Adrenal gland (tissue), 12 donors: Measurements from ENCODE around the gene C20orf141. TPM values are rescaled to one million over a fixed set of nuclear protein-coding genes. Genes with fewer than 3 reads are reported as not detected.

Experiments
- DNase-seq, 7 donors: peaks; one replicate each; pipeline ENCODE4 v3.0.0-alpha.2; 2019 to 2020
- H3K27ac ChIP-seq, 5 donors: fragments of 200-600 bp; sonication (generic) in 4 of 5; 1 replicate in 3 of 5; 2 replicates in 2 of 5; pipeline versions ENCODE4 v1.5.1 to v1.8.0; 2016 to 2020; ENCODE audit warnings: mild to moderate bottlenecking in 1 of 5
- H3K27me3 ChIP-seq: fragments of 200-600 bp; 2 replicates; pipeline ENCODE4 v1.8.0; 2021
- H3K36me3 ChIP-seq, 2 donors: fragments of 200-600 bp; replicated peaks in 1 of 2; 1 replicate in 1 of 2; 2 replicates in 1 of 2; pipeline versions ENCODE4 v1.5.1 to v1.8.0; 2018 to 2022
- H3K4me1 ChIP-seq, 2 donors: fragments of 200-600 bp; replicated peaks in 1 of 2; 1 replicate in 1 of 2; 2 replicates in 1 of 2; pipeline versions ENCODE4 v1.5.1 to v1.8.0; 2018 to 2021
- H3K4me3 ChIP-seq, 4 donors: fragments of 200-600 bp; sonication (generic) in 3 of 4; one replicate each; pipeline ENCODE4 v1.5.1; 2016 to 2018
- H3K9me3 ChIP-seq, 3 donors: fragments of 200-600 bp; sonication (generic) in 1 of 3; replicated peaks in 1 of 3; 1 replicate in 2 of 3; 2 replicates in 1 of 3; pipeline versions ENCODE4 v1.5.1 to v1.8.0; 2016 to 2021
- POLR2A ChIP-seq, 2 donors: fragments of 450-650 bp; IDR thresholded peaks; one replicate each; pipeline ENCODE4 v1.6.1; 2017; ENCODE audit warnings: antibody characterized with exemption in 2 of 2, mild to moderate bottlenecking in 2 of 2, moderate library complexity in 1 of 2
- WGBS, 4 donors: extraction: QIAGEN DNeasy Blood & Tissue Kit in 2 of 4; methylation state at CpG; one replicate each; pipeline versions ENCODE4 v1.1.5 to v1.1.7; 2013 to 2017; 5-methylcytosine and 5-hydroxymethylcytosine counted together
- intact Hi-C, 2 donors: fragments of 100-400 bp; cut with DNase I; formaldehyde crosslinking; loops; one replicate each; pipeline versions ENCODE4 v1.14.1 to v1.15.0; 2022 to 2023
- polyA plus RNA-seq, 3 donors: library from polyadenylated mRNA; stranded (reverse); fragments of 200-250 nt in 2 of 3; fragments of 350-450 nt in 1 of 3; fragmentation: Illumina TruSeq in 1 of 3; extraction: RNeasy Lipid Tissue Mini Kit (QIAGEN cat#74804) in 1 of 3; gene quantifications; one replicate each; pipeline ENCODE4 v1.2.3, GENCODE V29; 2013 to 2014
- total RNA-seq, 9 donors: library from RNA; depleted of rRNA in 4 of 9; stranded (reverse); fragments of >200 nt in 4 of 9; fragments of 120-200 nt in 1 of 9; fragmentation: NEBNext Ultra II Directional in 1 of 9; extraction: Animal tissue kit (Norgen Biotek cat#: 25700) in 1 of 9; gene quantifications; one replicate each; pipeline versions ENCODE4 v1.1.0 to v1.2.4, GENCODE V29; 2013 to 2023
- TF ChIP-seq, protein P1 (sequence below), 6 experiments: fragments of 450-650 bp in 4 of 6; fragments of 200-600 bp in 2 of 6; sonication (generic) in 1 of 6; IDR thresholded peaks; 1 replicate in 5 of 6; 2 replicates in 1 of 6; pipeline versions ENCODE4 v1.5.1 to v1.8.0; 2016 to 2021; ENCODE audit warnings: antibody characterized with exemption in 6 of 6, mild to moderate bottlenecking in 2 of 6, moderate library complexity in 1 of 6
- donor health status: healthy with polysubstance abuse.
- donor health status: Bipolar disorder and iron deficiency.
- donor health status: DM: yes; HTN: yes; CAD: no.
- donor health status: DM: no; HTN: no; CAD: no.
- donor health status: DM: no; HTN: no; CAD: no.
- donor health status: DM: yes; HTN: yes; CAD: no.

C20orf141 gene
- total and polyA plus RNA-seq, 12 donors = 0.30 TPM; not detected in 11

DNA sequence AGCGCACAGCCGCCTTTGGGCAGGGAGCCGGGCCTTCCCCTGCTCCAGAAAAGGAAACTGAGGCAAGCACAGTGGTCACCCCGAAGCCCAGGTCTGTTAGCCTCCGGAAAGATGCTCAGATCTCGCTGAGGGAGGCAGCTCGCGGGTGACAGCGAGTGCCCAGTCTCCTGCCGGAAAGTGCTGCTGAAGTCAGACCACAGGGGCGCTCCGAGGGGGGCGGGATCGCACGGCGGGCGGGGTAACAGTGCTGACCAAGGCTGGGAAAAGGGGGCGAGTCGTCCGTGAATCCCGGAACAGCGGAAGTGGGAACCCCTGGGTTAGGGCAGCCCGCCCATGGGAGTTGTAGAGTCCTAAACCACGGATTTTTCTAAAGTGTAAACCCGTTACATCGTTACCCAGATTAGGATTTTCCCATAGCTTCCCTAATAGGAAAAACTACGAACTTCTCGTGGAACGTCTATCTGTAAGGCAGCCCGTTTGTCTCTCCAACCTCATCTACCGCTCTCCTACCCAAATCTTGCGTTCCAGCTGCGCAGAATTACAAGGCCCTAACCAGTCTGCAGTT is 26.3 kb downstream of the C20orf141 start:
- H3K27me3 ChIP-seq = no peaks in the 10 kb centered on the region
- H3K4me1 ChIP-seq = peaks cover 12 to 17% of the 10 kb centered on the region in 2 donors
- intact Hi-C loops = no loop called here
- TF ChIP-seq, protein P1, sequence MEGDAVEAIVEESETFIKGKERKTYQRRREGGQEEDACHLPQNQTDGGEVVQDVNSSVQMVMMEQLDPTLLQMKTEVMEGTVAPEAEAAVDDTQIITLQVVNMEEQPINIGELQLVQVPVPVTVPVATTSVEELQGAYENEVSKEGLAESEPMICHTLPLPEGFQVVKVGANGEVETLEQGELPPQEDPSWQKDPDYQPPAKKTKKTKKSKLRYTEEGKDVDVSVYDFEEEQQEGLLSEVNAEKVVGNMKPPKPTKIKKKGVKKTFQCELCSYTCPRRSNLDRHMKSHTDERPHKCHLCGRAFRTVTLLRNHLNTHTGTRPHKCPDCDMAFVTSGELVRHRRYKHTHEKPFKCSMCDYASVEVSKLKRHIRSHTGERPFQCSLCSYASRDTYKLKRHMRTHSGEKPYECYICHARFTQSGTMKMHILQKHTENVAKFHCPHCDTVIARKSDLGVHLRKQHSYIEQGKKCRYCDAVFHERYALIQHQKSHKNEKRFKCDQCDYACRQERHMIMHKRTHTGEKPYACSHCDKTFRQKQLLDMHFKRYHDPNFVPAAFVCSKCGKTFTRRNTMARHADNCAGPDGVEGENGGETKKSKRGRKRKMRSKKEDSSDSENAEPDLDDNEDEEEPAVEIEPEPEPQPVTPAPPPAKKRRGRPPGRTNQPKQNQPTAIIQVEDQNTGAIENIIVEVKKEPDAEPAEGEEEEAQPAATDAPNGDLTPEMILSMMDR (IDR thresholded peaks at IDR 0.05) = no peak
- TF ChIP-seq POLR2A (IDR thresholded peaks at IDR 0.05) = no peak
- H3K36me3 ChIP-seq = no peaks in the 10 kb centered on the region
- 4 to 15% (median 6%) methylated on average over 13 to 33 of the region's 33 CpGs for WGBS, 4 donors
- H3K4me3 ChIP-seq = peak overlapping the region in 3 of 4 donors; percentile 67 to 70 (median 69)
- H3K27ac ChIP-seq = peak overlapping the region in 3 of 5 donors; percentile 72 to 94 (median 91)
- peak; percentile 43 to 80 (median 64) for DNase-seq
- no peaks in the 10 kb centered on the region for H3K9me3 ChIP-seq

DNA sequence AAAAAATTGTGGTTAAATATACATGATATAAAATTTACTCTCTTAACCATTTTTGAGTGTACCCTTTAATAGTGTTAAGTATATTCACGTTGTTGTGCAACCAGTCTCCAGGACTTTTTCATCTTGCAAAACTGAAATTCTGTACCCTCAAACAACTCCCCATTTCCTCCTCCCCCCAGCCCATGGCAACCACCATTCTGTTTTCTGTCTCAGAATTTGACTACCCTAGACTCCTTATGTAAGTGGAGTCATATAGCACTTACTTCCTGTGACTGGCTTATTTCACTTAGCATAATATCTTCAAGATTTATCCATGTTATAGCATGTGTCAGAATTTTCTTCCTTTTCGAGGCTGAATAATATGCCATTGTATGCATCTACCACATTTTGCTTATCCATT is 30.8 kb downstream of the C20orf141 start:
- no peak for DNase-seq
- H3K27me3 ChIP-seq = no peaks in the 10 kb centered on the region
- H3K9me3 ChIP-seq = no peaks in the 10 kb centered on the region
- no peak overlapping the region for H3K4me3 ChIP-seq
- intact Hi-C loops = no loop called here
- peaks cover 7 to 11% of the 10 kb centered on the region in 2 donors for H3K4me1 ChIP-seq
- no peak for TF ChIP-seq POLR2A (IDR thresholded peaks at IDR 0.05)
- TF ChIP-seq, protein P1 (IDR thresholded peaks at IDR 0.05) = no peak
- WGBS, 4 donors = 72 to 87% (median 81%) methylated on average over 2 of the region's 2 CpGs
- no peaks in the 10 kb centered on the region for H3K36me3 ChIP-seq
- H3K27ac ChIP-seq = no peak overlapping the region

DNA sequence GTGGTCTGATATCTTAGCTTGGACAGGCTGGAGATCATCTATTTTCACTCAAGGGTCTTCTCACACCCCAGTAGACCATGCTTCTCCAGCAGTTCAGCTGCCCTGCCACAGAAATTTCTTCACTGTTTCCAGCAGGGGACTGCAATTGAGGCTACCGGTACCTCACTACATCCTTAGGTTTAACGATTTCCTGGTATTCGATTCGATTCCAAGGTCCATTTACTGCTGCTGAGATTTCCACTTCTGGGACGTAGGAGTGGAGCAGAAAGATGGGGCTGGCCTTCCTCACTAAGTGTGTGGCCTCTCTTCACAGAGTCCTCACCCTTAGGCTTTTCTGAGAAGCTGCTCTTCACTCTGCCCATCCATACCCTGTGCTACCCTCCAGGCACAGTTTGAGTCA is 31.9 kb downstream of the C20orf141 start:
- TF ChIP-seq POLR2A (IDR thresholded peaks at IDR 0.05) = no peak
- TF ChIP-seq, protein P1 (IDR thresholded peaks at IDR 0.05) = no peak
- 86 to 99% (median 91%) methylated on average over 5 of the region's 5 CpGs for WGBS, 4 donors

DNA sequence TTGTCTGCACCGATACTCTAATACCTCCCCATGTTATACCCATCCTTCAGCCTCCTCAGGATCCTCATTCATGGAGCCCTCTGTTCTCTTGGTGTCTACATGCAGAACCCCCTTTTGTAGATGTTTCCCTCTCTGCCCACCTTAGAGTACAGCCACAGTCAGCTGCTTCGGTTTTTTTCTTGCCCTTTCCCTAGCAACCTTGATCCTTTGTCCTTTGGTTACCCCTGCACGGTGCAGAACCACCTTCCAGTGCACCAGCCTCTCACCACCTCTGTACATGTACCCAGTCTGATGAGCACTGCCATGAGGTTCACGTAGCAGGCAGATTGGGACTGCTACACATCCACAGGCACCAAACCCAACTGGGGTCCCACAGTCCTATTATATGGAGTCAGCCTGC is 33.0 kb downstream of the C20orf141 start:
- TF ChIP-seq, protein P1 (IDR thresholded peaks at IDR 0.05) = no peak
- no peak for TF ChIP-seq POLR2A (IDR thresholded peaks at IDR 0.05)
- WGBS, 4 donors = 91 to 97% (median 93%) methylated on average over 4 of the region's 4 CpGs

More for the DNA sequence above, 31.9 kb downstream of the C20orf141 start:
- Histone ChIP-seq H3K9me3 (no peaks in the 10 kb centered on the region), H3K27me3 (no peaks in the 10 kb centered on the region), H3K27ac (no peak overlapping the region), H3K4me3 (no peak overlapping the region), H3K4me1 (peaks cover under 1 to 6% of the 10 kb centered on the region in 2 donors), H3K36me3 (no peaks in the 10 kb centered on the region)
- peak in 1 of 7 donors; percentile 3 for DNase-seq
- intact Hi-C loops = no loop called here

More for the DNA sequence above, 33.0 kb downstream of the C20orf141 start:
- H3K4me3 ChIP-seq = no peak overlapping the region
- no peaks in the 10 kb centered on the region for H3K27me3 ChIP-seq
- H3K27ac ChIP-seq = no peak overlapping the region
- H3K36me3 ChIP-seq = no peaks in the 10 kb centered on the region
- no peaks in the 10 kb centered on the region for H3K9me3 ChIP-seq
- DNase-seq = peak in 1 of 7 donors; percentile 10
- H3K4me1 ChIP-seq = no peaks in the 10 kb centered on the region
- intact Hi-C loops = no loop called here
